AG20443 (cell line): ENCODE data around the gene RPRD2.

Experiments used
- DNase-seq: peaks from one replicate; pipeline ENCODE4 v3.0.0; 2012; ENCODE audit warnings: low spot score, mixed read lengths

The RPRD2 gene

DNA sequence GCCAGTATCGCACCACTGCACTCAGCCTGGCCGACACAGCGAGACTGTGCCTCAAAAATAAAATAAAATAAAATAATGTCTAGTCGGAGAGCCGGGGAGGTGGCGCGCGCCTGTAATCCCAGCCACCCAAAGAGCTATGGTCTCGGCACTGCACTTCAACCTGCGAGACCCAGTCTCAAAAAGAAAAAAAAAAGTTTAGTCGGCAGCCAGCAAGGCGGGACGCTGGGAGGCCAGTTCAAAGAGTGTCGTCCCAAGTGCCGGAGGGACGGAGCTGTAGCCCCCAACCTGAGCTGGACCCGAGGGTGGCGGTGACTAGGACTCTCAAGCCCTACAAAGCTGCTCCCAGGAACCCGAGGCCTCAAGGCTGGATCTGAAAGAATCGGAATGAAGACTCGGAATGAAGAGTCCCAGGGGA lies 151.0 kb downstream of the RPRD2 start:
- no peak for DNase-seq

DNA sequence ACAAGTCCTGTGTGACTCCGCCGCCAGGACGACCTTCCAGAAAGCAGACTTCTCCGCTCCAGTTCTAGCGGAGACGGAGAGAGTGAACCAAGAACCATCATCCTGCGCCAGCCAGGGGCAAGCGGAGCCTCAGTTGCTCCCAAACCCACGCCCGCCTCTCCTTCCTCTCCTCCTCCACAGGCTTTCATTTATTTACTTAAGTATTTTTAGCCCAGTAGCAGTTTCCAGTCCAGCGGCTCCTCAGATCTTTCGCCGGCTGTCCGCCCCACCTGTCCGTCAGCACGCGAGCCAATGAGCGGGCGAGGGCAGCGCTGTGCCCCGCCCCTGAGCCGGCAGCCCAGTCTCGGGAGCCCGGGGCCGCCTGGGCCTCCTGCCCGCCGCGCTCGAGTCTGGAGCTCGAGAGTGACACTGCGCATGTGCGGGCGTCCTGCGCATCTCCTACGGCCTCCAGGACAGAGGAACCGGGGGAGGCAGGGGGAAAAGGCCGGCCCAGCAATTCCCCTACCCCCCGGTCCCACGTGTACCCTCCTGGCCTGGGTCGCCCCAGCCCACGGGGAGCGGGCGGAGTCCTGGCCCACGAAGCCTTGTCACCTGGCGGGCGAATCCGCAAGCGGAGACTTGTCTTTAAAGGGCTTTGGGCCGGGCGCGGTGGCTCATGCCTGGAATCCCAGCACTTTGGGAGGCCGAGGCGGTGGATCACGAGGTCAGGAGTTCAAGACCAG lies 151.5 kb downstream of the RPRD2 start, which contains the start of gene FALEC:
Gene FALEC, plus strand, starts transcription at position 425 of the 722 bp plus-strand sequence.
- peak; percentile 99 for DNase-seq

DNA sequence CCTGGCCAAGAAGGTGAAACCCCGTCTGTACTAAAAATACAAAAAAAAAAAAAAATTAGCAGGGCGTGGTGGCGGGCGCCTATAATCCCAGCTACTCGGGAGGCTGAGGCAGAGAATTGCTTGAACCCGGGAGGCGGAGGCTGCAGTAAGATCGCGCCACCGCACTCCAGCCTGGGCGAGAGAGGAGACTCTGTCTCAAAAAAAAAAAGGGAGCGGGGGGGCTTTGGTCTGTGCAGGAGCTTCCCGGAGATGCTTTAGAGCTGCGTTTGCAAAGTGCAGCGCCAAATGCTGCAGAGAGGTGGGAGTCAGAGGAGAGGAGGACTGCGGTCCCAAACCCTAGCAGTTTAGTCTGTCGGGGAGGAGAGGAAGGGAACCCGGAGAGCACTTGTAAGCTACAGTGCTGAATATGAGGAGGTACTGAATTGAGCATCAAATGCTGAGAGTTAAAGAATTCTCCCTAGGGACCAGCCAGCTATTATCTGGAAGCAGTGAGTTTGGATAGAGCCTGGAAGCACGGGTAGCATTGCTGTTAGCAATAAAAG lies 152.2 kb downstream of the RPRD2 start:
- no peak for DNase-seq

DNA sequence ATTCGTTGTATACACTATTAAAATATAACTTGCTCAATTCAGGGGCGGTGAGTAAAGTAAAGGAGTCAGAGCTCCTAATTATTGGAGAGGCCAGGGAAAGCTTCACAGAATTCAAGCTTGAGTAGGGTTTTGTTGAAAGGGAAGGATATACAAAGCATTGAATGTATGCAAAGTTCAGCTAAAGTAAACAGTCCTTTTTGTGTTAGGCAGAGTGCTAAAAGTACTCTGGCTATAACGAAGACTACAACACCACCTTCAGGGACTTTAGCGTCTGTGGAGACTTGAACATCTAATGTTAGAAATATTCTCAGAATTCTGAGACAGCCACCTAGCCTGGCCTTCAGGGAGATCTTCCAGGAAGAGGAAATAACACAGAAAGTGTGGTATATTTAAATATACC lies 152.7 kb downstream of the RPRD2 start:
- no peak for DNase-seq

DNA sequence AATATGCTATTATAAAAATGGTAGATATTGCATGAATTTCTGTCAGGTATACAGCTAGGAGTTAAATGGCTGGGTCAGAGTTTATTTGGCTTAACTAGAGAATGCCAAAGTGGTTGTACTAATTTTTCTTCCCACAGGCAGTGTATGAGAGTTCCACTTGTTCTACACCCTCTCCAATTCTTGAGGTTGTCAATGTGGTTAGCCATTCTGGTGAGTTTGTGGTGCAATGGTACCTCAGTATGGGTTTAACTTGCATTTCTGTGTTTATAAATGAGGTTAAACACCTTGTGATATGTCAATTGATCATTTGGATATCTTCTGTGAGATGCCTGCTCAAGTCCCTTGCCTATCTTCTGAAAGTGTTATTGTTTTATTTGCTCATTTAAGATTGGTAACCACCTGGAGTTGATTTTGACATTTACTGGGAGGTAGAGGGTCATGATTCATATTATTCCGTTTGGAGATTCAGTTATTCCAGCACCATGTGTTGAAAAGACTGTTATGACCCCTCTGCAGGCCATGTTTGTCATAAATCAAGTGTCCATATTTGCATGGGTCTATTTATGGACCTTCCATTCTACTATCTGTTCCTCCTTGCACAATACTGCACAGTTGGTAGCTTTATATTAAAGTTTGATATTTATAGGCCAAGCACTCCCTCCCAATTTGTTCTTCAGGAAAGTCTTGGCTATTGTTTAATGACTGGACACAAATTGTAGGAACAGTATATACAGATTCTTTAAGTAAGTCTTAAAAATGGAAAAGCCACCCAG lies 157.4 kb downstream of the RPRD2 start:
- no peak for DNase-seq

DNA sequence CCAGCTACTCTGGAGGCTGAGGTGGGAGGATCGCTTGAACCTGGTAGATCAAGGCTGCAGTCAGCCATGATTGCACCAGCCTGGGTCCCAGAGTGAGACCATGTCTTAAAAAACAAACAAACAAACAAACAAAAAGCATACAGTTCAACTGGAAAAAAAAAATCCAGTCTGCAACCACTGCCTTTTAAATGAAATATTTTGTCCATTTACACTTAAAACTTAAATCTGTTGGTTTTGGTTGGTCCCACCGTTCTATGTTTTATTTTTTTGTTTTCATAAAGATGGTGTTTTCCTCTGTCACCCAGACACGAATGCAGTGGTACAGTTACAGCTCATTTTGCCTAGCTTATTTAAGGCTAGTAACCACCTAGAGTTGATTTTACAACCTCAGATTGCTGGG lies 161.4 kb downstream of the RPRD2 start:
- no peak for DNase-seq
